Loucy (cell line): ENCODE results near the gene TPI1.

Source experiments
- EZH2phosphoT487 ChIP-seq: fragments of 200-600 bp; IDR thresholded peaks from 2 replicates; pipeline ENCODE4 v1.6.1; 2018; ENCODE audit warnings: antibody characterized with exemption, mild to moderate bottlenecking, moderate library complexity, borderline replicate concordance
- TF ChIP-seq, protein P1 (sequence below): fragments of 200-600 bp; sonication (generic); conservative IDR thresholded peaks from 2 replicates; pipeline ENCODE4 v1.5.1; 2014; ENCODE audit warnings: mild to moderate bottlenecking, antibody characterized with exemption, low read length

DNA sequence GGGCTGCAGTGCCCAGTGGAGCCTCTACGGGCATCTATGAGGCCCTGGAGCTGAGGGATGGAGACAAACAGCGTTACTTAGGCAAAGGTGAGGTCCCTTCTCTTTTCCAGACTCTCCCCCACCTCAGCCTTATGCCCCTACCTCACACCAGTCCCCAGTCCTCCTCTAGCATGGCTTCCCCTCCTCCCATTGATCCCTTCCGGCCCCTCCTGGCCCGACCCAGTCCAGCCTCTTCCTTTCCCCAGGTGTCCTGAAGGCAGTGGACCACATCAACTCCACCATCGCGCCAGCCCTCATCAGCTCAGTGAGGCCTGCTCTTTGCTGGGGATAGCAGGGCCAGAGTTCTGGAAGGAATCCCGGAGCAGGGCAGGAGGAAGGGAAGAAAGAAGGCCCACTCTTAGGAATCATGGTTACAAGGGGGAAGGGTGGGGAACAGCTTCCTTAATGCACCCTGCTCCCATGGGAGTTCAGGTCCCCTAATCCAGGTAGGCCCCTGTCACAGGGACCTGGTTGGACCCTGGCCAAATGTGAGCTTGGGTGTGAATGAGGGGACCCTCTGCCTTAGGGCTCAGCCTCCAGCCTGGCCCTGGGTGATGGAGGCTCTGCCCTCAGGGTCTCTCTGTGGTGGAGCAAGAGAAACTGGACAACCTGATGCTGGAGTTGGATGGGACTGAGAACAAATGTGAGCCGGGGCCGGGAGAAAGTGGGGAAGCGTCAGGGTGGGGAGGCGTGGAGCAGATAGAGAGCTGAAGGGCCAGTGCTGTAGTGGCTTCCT is 49.3 kb downstream of the TPI1 start:
- no peak for TF ChIP-seq EZH2phosphoT487
- TF ChIP-seq, protein P1, sequence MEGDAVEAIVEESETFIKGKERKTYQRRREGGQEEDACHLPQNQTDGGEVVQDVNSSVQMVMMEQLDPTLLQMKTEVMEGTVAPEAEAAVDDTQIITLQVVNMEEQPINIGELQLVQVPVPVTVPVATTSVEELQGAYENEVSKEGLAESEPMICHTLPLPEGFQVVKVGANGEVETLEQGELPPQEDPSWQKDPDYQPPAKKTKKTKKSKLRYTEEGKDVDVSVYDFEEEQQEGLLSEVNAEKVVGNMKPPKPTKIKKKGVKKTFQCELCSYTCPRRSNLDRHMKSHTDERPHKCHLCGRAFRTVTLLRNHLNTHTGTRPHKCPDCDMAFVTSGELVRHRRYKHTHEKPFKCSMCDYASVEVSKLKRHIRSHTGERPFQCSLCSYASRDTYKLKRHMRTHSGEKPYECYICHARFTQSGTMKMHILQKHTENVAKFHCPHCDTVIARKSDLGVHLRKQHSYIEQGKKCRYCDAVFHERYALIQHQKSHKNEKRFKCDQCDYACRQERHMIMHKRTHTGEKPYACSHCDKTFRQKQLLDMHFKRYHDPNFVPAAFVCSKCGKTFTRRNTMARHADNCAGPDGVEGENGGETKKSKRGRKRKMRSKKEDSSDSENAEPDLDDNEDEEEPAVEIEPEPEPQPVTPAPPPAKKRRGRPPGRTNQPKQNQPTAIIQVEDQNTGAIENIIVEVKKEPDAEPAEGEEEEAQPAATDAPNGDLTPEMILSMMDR, result no peak
